ENCODE results near the gene SLCO4A1.

SLCO4A1 gene

GRCh38 chr20:62609811-62610757 lies 32.2 kb upstream of the SLCO4A1 start:
- Mint-ChIP-seq H3K4me1 (no peaks in the 10 kb centered on the region), H3K9me3 (peaks cover 5% of the 10 kb centered on the region), H3K4me3 (no peak overlapping the region), H3K27me3 (peaks cover 16% of the 10 kb centered on the region), H3K36me3 (ENCODE audit: insufficient read depth) (no peaks in the 10 kb centered on the region), H3K27ac (ENCODE audit: low read depth) (no peak overlapping the region)
- DNase-seq (ENCODE audit: low spot score in 2 of 2) (no peak), ATAC-seq (replicated peaks; ENCODE audit: extremely low read depth, poor library complexity, severe bottlenecking) (no peak)

- no peaks in the 10 kb centered on the region for H3K36me3 Mint-ChIP-seq (ENCODE audit: insufficient read depth)
- DNase-seq (ENCODE audit: low spot score in 2 of 2), result no peak
- ATAC-seq (replicated peaks; ENCODE audit: extremely low read depth, poor library complexity, severe bottlenecking), result no peak
- H3K27me3 Mint-ChIP-seq, result peaks cover 16% of the 10 kb centered on the region
- no peak overlapping the region for H3K4me3 Mint-ChIP-seq
- no peaks in the 10 kb centered on the region for H3K4me1 Mint-ChIP-seq
- no peak overlapping the region for H3K27ac Mint-ChIP-seq (ENCODE audit: low read depth)
- H3K9me3 Mint-ChIP-seq, result peaks cover 5% of the 10 kb centered on the region
Observed at GRCh38 chr20:62611012-62611411, 31.3 kb upstream of the SLCO4A1 start.

GRCh38 chr20:62611819-62612218 lies 30.5 kb upstream of the SLCO4A1 start:
- Mint-ChIP-seq H3K36me3 (ENCODE audit: insufficient read depth) (peaks cover under 1% of the 10 kb centered on the region), H3K27ac (ENCODE audit: low read depth) (no peak overlapping the region), H3K4me3 (no peak overlapping the region), H3K27me3 (peaks cover 16% of the 10 kb centered on the region), H3K4me1 (peaks cover 1% of the 10 kb centered on the region), H3K9me3 (peaks cover 5% of the 10 kb centered on the region)
- DNase-seq (ENCODE audit: low spot score in 2 of 2) (no peak), ATAC-seq (replicated peaks; ENCODE audit: extremely low read depth, poor library complexity, severe bottlenecking) (no peak)

DNA sequence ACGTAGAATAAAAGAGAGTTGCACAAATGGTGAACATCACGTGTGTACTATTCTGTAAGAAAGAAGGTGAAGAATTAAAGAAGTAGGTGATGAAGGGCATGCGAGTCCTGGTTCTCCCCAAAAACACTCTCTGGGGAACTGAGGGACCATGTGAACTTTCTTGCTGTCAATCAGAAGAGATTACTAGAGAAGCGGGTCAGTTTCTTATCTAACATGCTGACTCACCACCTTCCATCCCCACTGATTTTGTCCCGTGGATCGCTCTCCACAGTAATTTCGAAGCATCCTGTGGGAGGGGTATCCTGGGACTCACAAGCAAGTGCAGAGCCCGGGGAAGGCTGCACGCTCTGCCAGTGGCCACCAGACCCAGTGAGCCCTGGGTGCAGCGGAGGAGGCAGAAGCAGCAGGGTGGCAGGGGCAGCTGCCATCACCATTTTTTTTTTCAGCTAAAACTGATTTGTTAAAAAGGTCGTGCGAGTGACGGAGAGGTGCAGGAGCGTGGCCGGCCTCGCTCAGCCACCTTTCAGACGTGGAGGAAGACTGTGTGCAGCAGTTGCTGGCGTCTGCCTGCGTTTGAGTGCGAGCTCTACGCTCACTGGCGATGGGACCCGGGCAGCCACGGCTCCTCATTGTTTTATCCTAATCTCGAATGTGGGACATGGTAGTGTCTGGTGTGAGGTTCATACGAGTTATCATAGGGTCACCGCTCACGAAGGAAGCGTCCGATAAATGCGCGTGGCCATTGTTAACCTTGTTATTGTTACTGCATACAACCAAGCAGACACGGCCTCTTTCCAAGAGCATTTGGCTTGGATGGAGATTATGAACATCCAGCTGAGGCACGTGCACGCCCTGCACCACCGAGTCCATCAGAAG lies 28.0 kb upstream of the SLCO4A1 start:
- no peak overlapping the region for H3K27ac Mint-ChIP-seq (ENCODE audit: low read depth)
- peaks cover 11% of the 10 kb centered on the region for H3K27me3 Mint-ChIP-seq
- no peak overlapping the region for H3K4me3 Mint-ChIP-seq
- ATAC-seq (replicated peaks; ENCODE audit: extremely low read depth, poor library complexity, severe bottlenecking) (no peak), DNase-seq (ENCODE audit: low spot score in 2 of 2) (no peak)
- peaks cover 5% of the 10 kb centered on the region for H3K36me3 Mint-ChIP-seq (ENCODE audit: insufficient read depth)
- peaks cover 5% of the 10 kb centered on the region for H3K9me3 Mint-ChIP-seq
- peaks cover 18% of the 10 kb centered on the region for H3K4me1 Mint-ChIP-seq

GRCh38 chr20:62614961-62615680 lies 27.2 kb upstream of the SLCO4A1 start:
- peaks cover 5% of the 10 kb centered on the region for H3K36me3 Mint-ChIP-seq (ENCODE audit: insufficient read depth)
- H3K27ac Mint-ChIP-seq (ENCODE audit: low read depth), result no peak overlapping the region
- H3K4me1 Mint-ChIP-seq, result peaks cover 18% of the 10 kb centered on the region
- H3K9me3 Mint-ChIP-seq, result peaks cover 5% of the 10 kb centered on the region
- peaks cover 5% of the 10 kb centered on the region for H3K27me3 Mint-ChIP-seq
- ATAC-seq (replicated peaks; ENCODE audit: extremely low read depth, poor library complexity, severe bottlenecking), result no peak
- DNase-seq (ENCODE audit: low spot score in 2 of 2), result no peak
- H3K4me3 Mint-ChIP-seq, result no peak overlapping the region

GRCh38 chr20:62615750-62616251 lies 26.5 kb upstream of the SLCO4A1 start:
- no peak overlapping the region for H3K27ac Mint-ChIP-seq (ENCODE audit: low read depth)
- H3K27me3 Mint-ChIP-seq, result no peaks in the 10 kb centered on the region
- no peak overlapping the region for H3K4me3 Mint-ChIP-seq

DNA sequence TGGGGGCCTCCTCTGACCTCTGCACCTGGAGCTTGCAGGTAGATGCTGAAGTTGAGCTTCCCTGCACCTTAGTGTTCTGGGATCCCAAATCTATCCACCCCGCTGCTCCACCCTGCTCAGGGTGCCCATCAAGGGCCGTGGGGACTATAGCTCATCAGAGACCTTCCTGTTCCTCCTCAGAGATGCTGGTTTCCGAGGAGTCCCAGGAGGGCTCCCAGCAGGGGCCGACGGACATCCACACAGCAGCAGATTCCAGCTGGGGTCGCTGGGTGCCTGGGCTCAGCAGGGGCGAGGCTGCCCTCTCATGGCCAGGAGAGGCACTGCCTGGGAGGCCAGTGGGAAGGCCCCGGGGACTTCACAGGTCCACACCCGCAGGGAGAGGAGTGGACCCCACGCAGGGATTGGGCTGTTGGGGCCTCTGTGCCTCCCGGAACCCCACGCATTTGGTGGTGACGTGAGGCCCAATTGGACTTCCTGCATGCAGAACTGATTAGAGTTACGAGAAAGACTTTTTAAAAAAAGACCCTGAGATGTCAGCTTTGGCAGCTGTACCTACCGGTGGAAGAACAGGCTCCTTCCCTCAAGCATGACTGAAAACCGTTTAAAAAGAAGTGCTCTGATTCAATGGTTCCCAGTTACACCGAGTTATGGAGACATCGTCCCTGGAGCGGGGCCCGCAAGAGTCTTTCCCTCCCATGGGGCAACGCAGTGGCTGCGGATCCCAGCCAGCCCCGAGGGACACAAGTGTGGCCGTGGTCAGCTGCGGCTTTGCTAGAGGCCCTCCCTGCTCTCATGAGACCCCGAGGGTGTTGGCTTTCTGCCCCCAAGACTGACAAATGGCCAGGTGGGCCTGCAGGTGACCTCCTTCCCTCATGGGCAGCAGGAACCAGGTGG lies 25.3 kb upstream of the SLCO4A1 start:
- DNase-seq (ENCODE audit: low spot score in 2 of 2), result peak; percentile 47 to 49
- H3K4me3 Mint-ChIP-seq, result peak overlapping the region; percentile 50

More at GRCh38 chr20:62615750-62616251, 26.5 kb upstream of the SLCO4A1 start:
- Mint-ChIP-seq H3K36me3 (ENCODE audit: insufficient read depth) (peaks cover 5% of the 10 kb centered on the region), H3K9me3 (peaks cover under 1% of the 10 kb centered on the region), H3K4me1 (peaks cover 18% of the 10 kb centered on the region)
- no peak for DNase-seq (ENCODE audit: low spot score in 2 of 2)
- ATAC-seq (replicated peaks; ENCODE audit: extremely low read depth, poor library complexity, severe bottlenecking), result no peak

GRCh38 chr20:62617711-62618483 lies 24.4 kb upstream of the SLCO4A1 start:
- Mint-ChIP-seq H3K27ac (ENCODE audit: low read depth) (peak overlapping the region; percentile 68), H3K4me1 (peaks cover 18% of the 10 kb centered on the region), H3K9me3 (no peaks in the 10 kb centered on the region), H3K27me3 (no peaks in the 10 kb centered on the region), H3K4me3 (peak overlapping the region; percentile 11), H3K36me3 (ENCODE audit: insufficient read depth) (peaks cover 6% of the 10 kb centered on the region)
- ATAC-seq (replicated peaks; ENCODE audit: extremely low read depth, poor library complexity, severe bottlenecking) (peak; percentile 87), DNase-seq (ENCODE audit: low spot score in 2 of 2) (no peak)

More for the DNA sequence above, 25.3 kb upstream of the SLCO4A1 start:
- Mint-ChIP-seq H3K27me3 (no peaks in the 10 kb centered on the region), H3K27ac (ENCODE audit: low read depth) (peak overlapping the region; percentile 68), H3K9me3 (no peaks in the 10 kb centered on the region), H3K36me3 (ENCODE audit: insufficient read depth) (peaks cover 6% of the 10 kb centered on the region), H3K4me1 (peaks cover 18% of the 10 kb centered on the region)
- ATAC-seq (replicated peaks; ENCODE audit: extremely low read depth, poor library complexity, severe bottlenecking), result no peak

- H3K4me3 Mint-ChIP-seq, result peak overlapping the region; percentile 11
- H3K4me1 Mint-ChIP-seq, result peaks cover 27% of the 10 kb centered on the region
- ATAC-seq (replicated peaks; ENCODE audit: extremely low read depth, poor library complexity, severe bottlenecking) (peak; percentile 21), DNase-seq (ENCODE audit: low spot score in 2 of 2) (no peak)
- H3K36me3 Mint-ChIP-seq (ENCODE audit: insufficient read depth), result peaks cover 6% of the 10 kb centered on the region
- peak overlapping the region; percentile 68 for H3K27ac Mint-ChIP-seq (ENCODE audit: low read depth)
- no peaks in the 10 kb centered on the region for H3K27me3 Mint-ChIP-seq
- no peaks in the 10 kb centered on the region for H3K9me3 Mint-ChIP-seq
Observed at GRCh38 chr20:62618611-62619529, 23.4 kb upstream of the SLCO4A1 start.

- no peak overlapping the region for H3K4me3 Mint-ChIP-seq
- H3K27ac Mint-ChIP-seq (ENCODE audit: low read depth), result no peak overlapping the region
- peaks cover 8% of the 10 kb centered on the region for H3K36me3 Mint-ChIP-seq (ENCODE audit: insufficient read depth)
- no peaks in the 10 kb centered on the region for H3K9me3 Mint-ChIP-seq
- peaks cover 28% of the 10 kb centered on the region for H3K4me1 Mint-ChIP-seq
- ATAC-seq (replicated peaks; ENCODE audit: extremely low read depth, poor library complexity, severe bottlenecking) (no peak), DNase-seq (ENCODE audit: low spot score in 2 of 2) (no peak)
- H3K27me3 Mint-ChIP-seq, result no peaks in the 10 kb centered on the region
Observed at GRCh38 chr20:62620625-62621024, 21.7 kb upstream of the SLCO4A1 start.

All from central memory CD8-positive, alpha-beta T cell (primary cell).